HUES6 (cell line): Measurements from ENCODE around the gene PPP2R2C.

Source experiments
- H3K27ac ChIP-seq: 2 replicates; pipeline ENCODE4 v1.7.0; 2013; ENCODE audit warnings: low read depth, mild to moderate bottlenecking, low read length, inconsistent platforms
- H3K27me3 ChIP-seq: 2 replicates; pipeline ENCODE4 v1.6.1; 2013; ENCODE audit warnings: low read length; ENCODE audit not compliant: control insufficient read depth, insufficient read depth
- H3K36me3 ChIP-seq: 2 replicates; pipeline ENCODE4 v1.6.1; 2013; ENCODE audit warnings: low read length; ENCODE audit not compliant: control insufficient read depth, insufficient read depth
- H3K4me1 ChIP-seq: 2 replicates; pipeline ENCODE4 v1.6.1; 2013; ENCODE audit warnings: low read length; ENCODE audit not compliant: control insufficient read depth, insufficient read depth
- H3K4me3 ChIP-seq: 2 replicates; pipeline ENCODE4 v1.5.1; 2013; ENCODE audit warnings: low read depth, low read length
- H3K9ac ChIP-seq: one replicate; pipeline ENCODE4 v1.6.1; 2013; ENCODE audit warnings: mild to moderate bottlenecking, low read length
- H3K9me3 ChIP-seq: 2 replicates; pipeline ENCODE4 v1.6.1; 2013; ENCODE audit warnings: low read depth, low read length; ENCODE audit not compliant: control insufficient read depth, insufficient read depth

Gene PPP2R2C

GRCh38 chr4:6359536-6360308 is 112.7 kb downstream of the PPP2R2C start:
- peaks cover 20% of the 10 kb centered on the region; the same call in 1 of the 2 replicates for H3K27me3 ChIP-seq
- no peak overlapping the region for H3K27ac ChIP-seq
- no peaks in the 10 kb centered on the region for H3K9me3 ChIP-seq
- no peaks in the 10 kb centered on the region for H3K36me3 ChIP-seq
- no peak overlapping the region for H3K9ac ChIP-seq
- no peak overlapping the region for H3K4me3 ChIP-seq
- H3K4me1 ChIP-seq = no peaks in the 10 kb centered on the region

GRCh38 chr4:6357476-6357875 is 114.9 kb downstream of the PPP2R2C start:
- Histone ChIP-seq H3K9ac (no peak overlapping the region), H3K27me3 (peaks cover 20% of the 10 kb centered on the region; the same call in 1 of the 2 replicates), H3K4me3 (no peak overlapping the region), H3K36me3 (no peaks in the 10 kb centered on the region), H3K27ac (no peak overlapping the region), H3K9me3 (no peaks in the 10 kb centered on the region), H3K4me1 (peaks cover 4% of the 10 kb centered on the region; the same call in 1 of the 2 replicates)

- Histone ChIP-seq H3K9ac (no peak overlapping the region), H3K27ac (no peak overlapping the region), H3K4me3 (no peak overlapping the region), H3K27me3 (peaks cover 16% of the 10 kb centered on the region; the same call in 1 of the 2 replicates), H3K9me3 (no peaks in the 10 kb centered on the region), H3K4me1 (peaks cover 4% of the 10 kb centered on the region; the same call in 1 of the 2 replicates), H3K36me3 (no peaks in the 10 kb centered on the region)
Measured at GRCh38 chr4:6356076-6356560, 116.3 kb downstream of the PPP2R2C start.

- Histone ChIP-seq H3K9me3 (no peaks in the 10 kb centered on the region), H3K4me1 (peaks cover 4% of the 10 kb centered on the region; the same call in 1 of the 2 replicates), H3K27me3 (peaks cover 5% of the 10 kb centered on the region; the same call in 1 of the 2 replicates), H3K4me3 (no peak overlapping the region), H3K9ac (no peak overlapping the region), H3K36me3 (no peaks in the 10 kb centered on the region), H3K27ac (no peak overlapping the region)
Measured at GRCh38 chr4:6355052-6355451, 117.4 kb downstream of the PPP2R2C start.

GRCh38 chr4:6354626-6355025 is 117.8 kb downstream of the PPP2R2C start:
- H3K36me3 ChIP-seq = no peaks in the 10 kb centered on the region
- no peak overlapping the region for H3K27ac ChIP-seq
- peaks cover 1% of the 10 kb centered on the region; the same call in 1 of the 2 replicates for H3K27me3 ChIP-seq
- no peak overlapping the region for H3K4me3 ChIP-seq
- H3K9ac ChIP-seq = no peak overlapping the region
- H3K9me3 ChIP-seq = no peaks in the 10 kb centered on the region
- H3K4me1 ChIP-seq = peaks cover 4% of the 10 kb centered on the region; the same call in 1 of the 2 replicates

- peaks cover 4% of the 10 kb centered on the region; the same call in 1 of the 2 replicates for H3K4me1 ChIP-seq
- H3K4me3 ChIP-seq = no peak overlapping the region
- no peaks in the 10 kb centered on the region for H3K36me3 ChIP-seq
- H3K9me3 ChIP-seq = no peaks in the 10 kb centered on the region
- H3K27ac ChIP-seq = no peak overlapping the region
- no peak overlapping the region for H3K9ac ChIP-seq
- no peaks in the 10 kb centered on the region for H3K27me3 ChIP-seq
Measured at GRCh38 chr4:6354119-6354518, 118.3 kb downstream of the PPP2R2C start.

GRCh38 chr4:6352031-6352692 is 120.3 kb downstream of the PPP2R2C start:
- no peak overlapping the region for H3K4me3 ChIP-seq
- no peak overlapping the region for H3K27ac ChIP-seq
- no peaks in the 10 kb centered on the region for H3K27me3 ChIP-seq
- H3K4me1 ChIP-seq = peaks cover 4% of the 10 kb centered on the region; the same call in 1 of the 2 replicates
- H3K9ac ChIP-seq = no peak overlapping the region
- H3K9me3 ChIP-seq = no peaks in the 10 kb centered on the region
- no peaks in the 10 kb centered on the region for H3K36me3 ChIP-seq

GRCh38 chr4:6351246-6352000 is 121.0 kb downstream of the PPP2R2C start:
- Histone ChIP-seq H3K4me1 (peaks cover 4% of the 10 kb centered on the region; the same call in 1 of the 2 replicates), H3K9me3 (no peaks in the 10 kb centered on the region), H3K27ac (no peak overlapping the region), H3K36me3 (no peaks in the 10 kb centered on the region), H3K4me3 (no peak overlapping the region), H3K9ac (no peak overlapping the region), H3K27me3 (no peaks in the 10 kb centered on the region)

- no peak overlapping the region for H3K9ac ChIP-seq
- no peak overlapping the region for H3K4me3 ChIP-seq
- no peaks in the 10 kb centered on the region for H3K9me3 ChIP-seq
- no peaks in the 10 kb centered on the region for H3K27me3 ChIP-seq
- H3K27ac ChIP-seq = no peak overlapping the region
- no peaks in the 10 kb centered on the region for H3K36me3 ChIP-seq
- H3K4me1 ChIP-seq = peaks cover 4% of the 10 kb centered on the region; the same call in 1 of the 2 replicates
Measured at GRCh38 chr4:6350646-6351045, 121.8 kb downstream of the PPP2R2C start.

GRCh38 chr4:6349896-6350603 is 122.4 kb downstream of the PPP2R2C start:
- peaks cover 4% of the 10 kb centered on the region; the same call in 1 of the 2 replicates for H3K4me1 ChIP-seq
- H3K27ac ChIP-seq = no peak overlapping the region
- H3K9me3 ChIP-seq = no peaks in the 10 kb centered on the region
- no peaks in the 10 kb centered on the region for H3K27me3 ChIP-seq
- no peaks in the 10 kb centered on the region for H3K36me3 ChIP-seq
- H3K9ac ChIP-seq = no peak overlapping the region
- no peak overlapping the region for H3K4me3 ChIP-seq
